ENCODE results near the gene WFDC2.
A peak's percentile ranks its signal among the peaks of the same experiment; 100 is the strongest.
"Not testable (repeated sequence)": the region's sequence is repeated elsewhere in the genome, so short reads cannot be mapped to it uniquely, and the experiment has no call there.

Gene WFDC2

GRCh38 chr20:45452772-45453691, 16.5 kb upstream of the WFDC2 start:
- no peak for DNase-seq

GRCh38 chr20:45456632-45457031, 12.9 kb upstream of the WFDC2 start:
- peak; percentile 18 for DNase-seq

- no peak for DNase-seq
Observed at GRCh38 chr20:45459606-45460005, 9.9 kb upstream of the WFDC2 start.

GRCh38 chr20:45461225-45461624, 8.3 kb upstream of the WFDC2 start:
- DNase-seq: no peak

GRCh38 chr20:45462711-45463509, 6.6 kb upstream of the WFDC2 start:
- no peak for DNase-seq

- DNase-seq: no peak
Observed at GRCh38 chr20:45463709-45464108, 5.8 kb upstream of the WFDC2 start.

GRCh38 chr20:45465491-45466266, 3.9 kb upstream of the WFDC2 start:
- DNase-seq: no peak

- no peak for DNase-seq
Observed at GRCh38 chr20:45467172-45467571, 2.4 kb upstream of the WFDC2 start.

GRCh38 chr20:45467861-45468260, 1.7 kb upstream of the WFDC2 start:
- no peak for DNase-seq

GRCh38 chr20:45470262-45470931, 844 bp downstream of the WFDC2 start:
- no peak for DNase-seq

- no peak for DNase-seq
Observed at GRCh38 chr20:45470937-45471336, 1.4 kb downstream of the WFDC2 start.

- DNase-seq: not testable (repeated sequence)
Observed at GRCh38 chr20:45472286-45472685, 2.7 kb downstream of the WFDC2 start.

- not testable (repeated sequence) for DNase-seq
Observed at GRCh38 chr20:45477530-45478148, 8.1 kb downstream of the WFDC2 start.

GRCh38 chr20:45479822-45480221, 10.3 kb downstream of the WFDC2 start:
- DNase-seq: no peak

GRCh38 chr20:45484676-45485075, 15.1 kb downstream of the WFDC2 start:
- DNase-seq: no peak

GRCh38 chr20:45485388-45485787, 15.8 kb downstream of the WFDC2 start:
- no peak for DNase-seq

GRCh38 chr20:45487231-45487635, 17.7 kb downstream of the WFDC2 start:
- DNase-seq: no peak

- DNase-seq: no peak
Observed at GRCh38 chr20:45489083-45489531, 19.6 kb downstream of the WFDC2 start.

GRCh38 chr20:45495501-45495941, 26.0 kb downstream of the WFDC2 start:
- DNase-seq: no peak

- DNase-seq: no peak
Observed at GRCh38 chr20:45496166-45496565, 26.6 kb downstream of the WFDC2 start.

GRCh38 chr20:45497971-45498494, 28.5 kb downstream of the WFDC2 start:
- no peak for DNase-seq

- DNase-seq: no peak
Observed at GRCh38 chr20:45500022-45500421, 30.5 kb downstream of the WFDC2 start.
